Esophagus muscularis mucosa (tissue), 4 donors: Measurements from ENCODE around the gene CXCL3. TPM values are rescaled to one million over a fixed set of nuclear protein-coding genes. Genes with fewer than 3 reads are reported as not detected.

Experiments
- DNase-seq: peaks from one replicate; pipeline ENCODE4 v3.0.0-alpha.2; 2017; ENCODE audit errors: extremely low spot score
- H3K27ac ChIP-seq, 4 donors: fragments of 200-600 bp; sonication (generic); replicated peaks in 1 of 4; 1 replicate in 3 of 4; 2 replicates in 1 of 4; pipeline ENCODE4 v1.5.1; 2016 to 2019; ENCODE audit warnings: mild to moderate bottlenecking in 1 of 4
- H3K27me3 ChIP-seq, 4 donors: fragments of 200-600 bp; sonication (generic); one replicate each; pipeline versions ENCODE4 v1.5.1 to v1.6.0; 2016 to 2019
- H3K36me3 ChIP-seq, 4 donors: fragments of 200-600 bp; sonication (generic); one replicate each; pipeline ENCODE4 v1.5.1; 2016 to 2019
- H3K4me1 ChIP-seq, 4 donors: fragments of 200-600 bp; sonication (generic); one replicate each; pipeline ENCODE4 v1.5.1; 2016 to 2019
- H3K4me3 ChIP-seq, 4 donors: fragments of 200-600 bp; sonication (generic); 1 replicate in 2 of 4; 2 replicates in 2 of 4; pipeline ENCODE4 v1.5.1; 2016 to 2019; ENCODE audit warnings: mild to moderate bottlenecking in 4 of 4, moderate library complexity in 1 of 4
- H3K9me3 ChIP-seq, 4 donors: fragments of 200-600 bp; sonication (generic); 1 replicate in 3 of 4; 2 replicates in 1 of 4; pipeline ENCODE4 v1.5.1; 2016 to 2019
- CTCF ChIP-seq, 3 experiments: fragments of 200-600 bp in 2 of 3; fragments of 450-650 bp in 1 of 3; sonication (generic) in 2 of 3; IDR thresholded peaks; one replicate each; pipeline ENCODE4 v1.5.1; 2017 to 2019; ENCODE audit warnings: antibody characterized with exemption in 3 of 3, mild to moderate bottlenecking in 2 of 3, moderate library complexity in 1 of 3
- EP300 ChIP-seq: sonication (generic); formaldehyde crosslinking; IDR thresholded peaks from one replicate; pipeline ENCODE4 v1.6.1; 2017; ENCODE audit warnings: antibody characterized with exemption
- POLR2A ChIP-seq: fragments of 450-650 bp; IDR thresholded peaks from one replicate; pipeline ENCODE4 v1.6.1; 2017; ENCODE audit warnings: antibody characterized with exemption, moderate library complexity, mild to moderate bottlenecking, low read depth
- POLR2AphosphoS5 ChIP-seq, 2 donors: sonication (generic); formaldehyde crosslinking; IDR thresholded peaks; one replicate each; pipeline ENCODE4 v1.6.1; 2017; ENCODE audit warnings: antibody characterized with exemption in 2 of 2
- WGBS: methylation state at CpG from one replicate; pipeline ENCODE4 v1.1.5; 2018; 5-methylcytosine and 5-hydroxymethylcytosine counted together
- intact Hi-C: fragments of 100-400 bp; cut with DNase I; formaldehyde crosslinking; loops from one replicate; pipeline ENCODE4 v1.15.1; 2023
- total RNA-seq, 4 donors: library from RNA; depleted of rRNA; stranded (reverse); fragments of >200 nt; gene quantifications; one replicate each; pipeline versions ENCODE4 v1.1.0 to v1.2.1, GENCODE V29; 2016

Gene CXCL3
- total RNA-seq = 1 to 10 TPM in 1 of 4 donors, not detected in 3; 2.2 TPM

GRCh38 chr4:74038425-74039314 lies at the start of gene CXCL3:
TSS of gene CXCL3 (minus strand) at chr4:74038689. CDS start at chr4:74038611, 78 bp downstream.
- H3K27ac ChIP-seq = peak within 1 kb of the TSS; percentile 45 to 60 (median 56)
- H3K4me1 ChIP-seq = peaks cover 7 to 22% (median 15%) of the 10 kb centered on the region in 4 donors
- no peaks in the 10 kb centered on the region for H3K9me3 ChIP-seq
- DNase-seq = no peak
- H3K27me3 ChIP-seq = peaks cover 0 to 3% (median 0%) of the 10 kb centered on the region in 4 donors
- 0% methylated on average over 15 of the region's 64 CpGs for WGBS
- intact Hi-C loops = loop anchor here (10.0 kb wide), 1 partner anchor 96 kb away; no protein-coding TSS in a partner anchor
- TF ChIP-seq POLR2A (no peak), EP300 (no peak), CTCF (IDR thresholded peaks at IDR 0.05) (peak; percentile 29 to 45 (median 39)), POLR2AphosphoS5 (IDR thresholded peaks at IDR 0.05) (peak in 1 of 2 donors; percentile 32)
- peak within 1 kb of the TSS; percentile 60 to 76 (median 70) for H3K4me3 ChIP-seq
- H3K36me3 ChIP-seq = no peaks in the 10 kb centered on the region

- H3K27ac ChIP-seq = no peak overlapping the region
- no peak for TF ChIP-seq POLR2AphosphoS5 (IDR thresholded peaks at IDR 0.05)
- TF ChIP-seq CTCF (IDR thresholded peaks at IDR 0.05) = no peak
- TF ChIP-seq POLR2A = no peak
- TF ChIP-seq EP300 = no peak
- no peaks in the 10 kb centered on the region for H3K27me3 ChIP-seq
- no peaks in the 10 kb centered on the region for H3K9me3 ChIP-seq
- H3K36me3 ChIP-seq = no peaks in the 10 kb centered on the region
- intact Hi-C loops = no loop called here
- H3K4me3 ChIP-seq = no peak overlapping the region
- no peak for DNase-seq
- H3K4me1 ChIP-seq = no peaks in the 10 kb centered on the region
Observed at GRCh38 chr4:74087481-74087880, 49.0 kb upstream of the CXCL3 start.

- H3K36me3 ChIP-seq = no peaks in the 10 kb centered on the region
- H3K4me3 ChIP-seq = no peak overlapping the region
- DNase-seq = no peak
- intact Hi-C loops = no loop called here
- H3K27me3 ChIP-seq = no peaks in the 10 kb centered on the region
- H3K9me3 ChIP-seq = no peaks in the 10 kb centered on the region
- no peaks in the 10 kb centered on the region for H3K4me1 ChIP-seq
- no peak for TF ChIP-seq POLR2A
- no peak for TF ChIP-seq POLR2AphosphoS5 (IDR thresholded peaks at IDR 0.05)
- no peak for TF ChIP-seq EP300
- no peak for TF ChIP-seq CTCF (IDR thresholded peaks at IDR 0.05)
- 78% methylated on average over 4 of the region's 4 CpGs for WGBS
- no peak overlapping the region for H3K27ac ChIP-seq
Observed at GRCh38 chr4:74085669-74086068, 47.2 kb upstream of the CXCL3 start.

- H3K27ac ChIP-seq = no peak overlapping the region
- TF ChIP-seq POLR2AphosphoS5 (IDR thresholded peaks at IDR 0.05) (no peak), EP300 (no peak), CTCF (IDR thresholded peaks at IDR 0.05) (no peak), POLR2A (no peak)
- no peak overlapping the region for H3K4me3 ChIP-seq
- no peaks in the 10 kb centered on the region for H3K27me3 ChIP-seq
- intact Hi-C loops = no loop called here
- WGBS = 78% methylated on average over 4 of the region's 4 CpGs
- H3K36me3 ChIP-seq = no peaks in the 10 kb centered on the region
- DNase-seq = no peak
- no peaks in the 10 kb centered on the region for H3K9me3 ChIP-seq
- no peaks in the 10 kb centered on the region for H3K4me1 ChIP-seq
Observed at GRCh38 chr4:74084984-74085383, 46.5 kb upstream of the CXCL3 start.
